GM12878 (cell line): ENCODE results near the gene CSTPP1. TPM values are rescaled to one million over a fixed set of nuclear protein-coding genes. Genes with fewer than 3 reads are reported as not detected.

Experiments
- ATAC-seq: fragments of 200-7000 bp; cut with Tn5 transposase; 3 replicates; pipeline ENCODE4 v1.9.1; 2020; ENCODE audit warnings: mild to moderate bottlenecking, moderate library complexity
- BruUV-seq: library from RNA; stranded (reverse); fragments of 400-500 nt; replicated peaks from 2 replicates; lab custom pipeline; 2021; lab: Mats Ljungman, UMichigan
- CTCF ChIA-PET: fragments of 300-600 bp; sonication (Branson Sonifier 250); formaldehyde crosslinking; extraction: SDS; loops from one replicate; lab custom pipeline; 2021; ENCODE audit warnings: inconsistent platforms; lab: Yijun Ruan, JAX
- POLR2A ChIA-PET: fragments of 350-600 bp; formaldehyde crosslinking; extraction: SDS; loops from one replicate; lab custom pipeline; 2021; ENCODE audit warnings: inconsistent platforms; lab: Charles Lee
- RAD21 ChIA-PET: fragments of 300-600 bp; sonication (Branson Sonifier 250); formaldehyde crosslinking; loops from one replicate; lab custom pipeline; 2023; ENCODE audit warnings: antibody characterized with exemption; ENCODE audit not compliant: unreplicated experiment; lab: Charles Lee
- SMC1A ChIA-PET: fragments of 300-600 bp; sonication (Branson Sonifier 250); formaldehyde crosslinking; loops from one replicate; lab custom pipeline; 2023; ENCODE audit not compliant: unreplicated experiment, uncharacterized antibody; lab: Charles Lee
- DNase-seq: peaks from one replicate; pipeline ENCODE4 v3.0.0-alpha.2; 2011; ENCODE audit warnings: low read depth, low spot score
- FAIRE-seq: peaks from 3 replicates; lab custom pipeline; 2011; peaks lifted over from hg19 to GRCh38; lab: Jason Lieb, UNC
- H2AFZ ChIP-seq: 2 replicates; pipeline ENCODE4 v1.6.0; 2011; ENCODE audit warnings: low read depth, low read length, control low read depth; ENCODE audit not compliant: control insufficient read depth
- H3K27ac ChIP-seq: 2 replicates; pipeline ENCODE4 v1.5.1; 2011; ENCODE audit warnings: control low read depth; ENCODE audit not compliant: control insufficient read depth, insufficient read depth
- H3K27me3 ChIP-seq, 2 experiments: replicated peaks in 1 of 2; 2 replicates each; pipeline versions ENCODE4 v1.6.0 to v1.6.1; 2011; ENCODE audit warnings: low read length in 1 of 2; ENCODE audit not compliant: control insufficient read depth in 2 of 2, insufficient read depth in 2 of 2
- H3K36me3 ChIP-seq, 2 experiments: 2 replicates each; pipeline ENCODE4 v1.5.1; 2011; ENCODE audit warnings: low read length in 1 of 2; ENCODE audit not compliant: control insufficient read depth in 2 of 2, insufficient read depth in 2 of 2
- H3K4me1 ChIP-seq: 2 replicates; pipeline ENCODE4 v1.6.1; 2011; ENCODE audit warnings: mild to moderate bottlenecking, low read length, moderate library complexity, mixed read lengths; ENCODE audit not compliant: control insufficient read depth, insufficient read depth
- H3K4me2 ChIP-seq: 2 replicates; pipeline ENCODE4 v1.6.0; 2011; ENCODE audit warnings: control low read depth; ENCODE audit not compliant: control insufficient read depth, insufficient read depth
- H3K4me3 ChIP-seq: fragments of 200-600 bp; sonication (generic); 2 replicates; pipeline ENCODE4 v1.5.1; 2016
- H3K79me2 ChIP-seq: 2 replicates; pipeline ENCODE4 v1.6.0; 2011; ENCODE audit warnings: low read length; ENCODE audit not compliant: control insufficient read depth, insufficient read depth
- H3K9ac ChIP-seq: 2 replicates; pipeline ENCODE4 v1.8.0; 2011; ENCODE audit warnings: low read length, control low read depth, mixed read lengths; ENCODE audit not compliant: control insufficient read depth, insufficient read depth
- H3K9me3 ChIP-seq: replicated peaks from 3 replicates; pipeline ENCODE4 v1.5.1; 2011; ENCODE audit warnings: mild to moderate bottlenecking, low read length; ENCODE audit not compliant: control insufficient read depth, insufficient read depth
- H4K20me1 ChIP-seq: 2 replicates; pipeline ENCODE4 v1.6.0; 2011; ENCODE audit not compliant: control insufficient read depth, insufficient read depth
- BACH1 ChIP-seq: fragments of 450-650 bp; IDR thresholded peaks from 2 replicates; pipeline ENCODE4 v1.6.1; 2017; ENCODE audit warnings: mild to moderate bottlenecking, borderline replicate concordance
- CBFB ChIP-seq: IDR thresholded peaks from 2 replicates; pipeline ENCODE4 v1.6.1; 2016; ENCODE audit warnings: antibody characterized with exemption, low read depth
- EED ChIP-seq: sonication (generic); IDR thresholded peaks from 2 replicates; pipeline ENCODE4 v1.6.1; 2016; ENCODE audit warnings: antibody characterized with exemption, low read depth
- ETV6 ChIP-seq, 2 experiments: fragments of 450-650 bp in 1 of 2; IDR thresholded peaks in 1 of 2; conservative IDR thresholded peaks in 1 of 2; 2 replicates each; pipeline ENCODE4 v1.6.1; 2014; ENCODE audit warnings: antibody characterized with exemption in 1 of 2, borderline replicate concordance in 1 of 2, low read depth in 1 of 2, mild to moderate bottlenecking in 1 of 2, moderate library complexity in 1 of 2
- KDM1A ChIP-seq: fragments of 200-600 bp; sonication (generic); IDR thresholded peaks from 2 replicates; pipeline ENCODE4 v1.6.1; 2016; ENCODE audit warnings: borderline replicate concordance
- MAX ChIP-seq: IDR thresholded peaks from 2 replicates; pipeline ENCODE4 v1.6.1; 2012; ENCODE audit warnings: low read depth, low read length, improper control_type of control experiment
- MEF2B ChIP-seq: fragments of 450-650 bp; IDR thresholded peaks from 2 replicates; pipeline ENCODE4 v1.6.1; 2018; ENCODE audit warnings: mild to moderate bottlenecking, moderate library complexity; ENCODE audit not compliant: partially characterized antibody, poor library complexity, severe bottlenecking
- MYC ChIP-seq: IDR thresholded peaks from 2 replicates; pipeline ENCODE4 v1.6.1; 2011; ENCODE audit warnings: mild to moderate bottlenecking, low read length, moderate library complexity, inconsistent platforms; ENCODE audit not compliant: insufficient read depth, insufficient replicate concordance, insufficient read length, severe bottlenecking
- PML ChIP-seq: IDR thresholded peaks from 2 replicates; pipeline ENCODE4 v1.6.1; 2012; ENCODE audit warnings: low read length, inconsistent platforms
- SREBF2 ChIP-seq: IDR thresholded peaks from 2 replicates; pipeline ENCODE4 v1.6.1; 2012; ENCODE audit warnings: mild to moderate bottlenecking, low read length
- SUPT20H ChIP-seq: IDR thresholded peaks from 2 replicates; pipeline ENCODE4 v1.6.1; 2011; ENCODE audit warnings: low read depth, mild to moderate bottlenecking, low read length, moderate library complexity, borderline replicate concordance; ENCODE audit not compliant: control insufficient read depth
- ZBTB11 ChIP-seq: fragments of 450-650 bp; formaldehyde crosslinking; IDR thresholded peaks from 2 replicates; pipeline ENCODE4 v1.5.0; 2022; ENCODE audit warnings: mild to moderate bottlenecking, missing genetic modification characterization
- ZNF207 ChIP-seq: fragments of 450-650 bp; IDR thresholded peaks from 2 replicates; pipeline ENCODE4 v1.6.1; 2014; ENCODE audit warnings: antibody characterized with exemption, mild to moderate bottlenecking, borderline replicate concordance
- ZSCAN29 ChIP-seq: fragments of 450-650 bp; IDR thresholded peaks from 2 replicates; pipeline ENCODE4 v1.6.1; 2017; ENCODE audit warnings: mild to moderate bottlenecking, moderate library complexity
- WGBS: methylation state at CpG from one replicate; pipeline ENCODE4 v1.1.6; 2016; ENCODE audit warnings: low lambda C conversion rate; ENCODE audit not compliant: insufficient replicate concordance, insufficient coverage; ENCODE audit errors: missing lambda C conversion rate; 5-methylcytosine and 5-hydroxymethylcytosine counted together
- in situ Hi-C: fragments of 300-500 bp; cut with MboI; formaldehyde crosslinking; loops from 9 replicates; pipeline ENCODE4 v1.14.3; 2018; ENCODE audit warnings: mixed read lengths
- intact Hi-C: fragments of 100-400 bp; cut with micrococcal nuclease; formaldehyde crosslinking; loops from one replicate; pipeline ENCODE4 v1.14.2; 2022; ENCODE audit not compliant: unreplicated experiment
- polyA plus RNA-seq, 11 experiments: library from polyadenylated mRNA; depleted of rRNA in 4 of 11; unstranded in 6 of 11; stranded (reverse) in 5 of 11; fragments of >200 nt; fragmentation: Nextera tagmentation in 4 of 11; fragmentation: Illumina TruSeq in 1 of 11; extraction: Ambion mirVana in 4 of 11; extraction: Trizol in 1 of 11; gene quantifications; 1 replicate in 1 of 11; 2 replicates in 10 of 11; pipeline versions ENCODE4 v1.2.1 to v1.2.3, GENCODE V29; 2011 to 2016; ENCODE audit warnings: inconsistent platforms in 2 of 11, missing spikeins in 2 of 11, low read depth in 1 of 11
- total RNA-seq, 4 experiments: library from RNA; depleted of rRNA in 3 of 4; stranded (reverse); fragments of >200 nt in 3 of 4; fragmentation: Illumina TruSeq in 1 of 4; extraction: Trizol in 1 of 4; gene quantifications; 2 replicates each; pipeline versions ENCODE4 v1.2.1 to v1.2.3, GENCODE V29; 2013 to 2021

The CSTPP1 gene
- total and polyA plus RNA-seq, 10 of the 15 experiments (the other 5 are each of a cell fraction or from before 2014, with no cell fraction given), result 7.1 to 23.4 (median 17.5) TPM

- no peaks in the 10 kb centered on the region for H3K36me3 ChIP-seq
- no peak for ATAC-seq
- H2AFZ ChIP-seq, result no peak overlapping the region
- no peak overlapping the region for H3K27ac ChIP-seq
- BruUV-seq, result no TSS peak
- 98% methylated on average over 2 of the region's 2 CpGs for WGBS
- H3K9ac ChIP-seq, result no peak overlapping the region
- POLR2A ChIA-PET, result no interaction called here
- no peak for TF ChIP-seq MEF2B
- TF ChIP-seq KDM1A, result no peak
- no peak for TF ChIP-seq PML
- TF ChIP-seq SREBF2, result no peak
- TF ChIP-seq ETV6 (conservative IDR thresholded peaks at IDR 0.05 in 1 of 2, IDR thresholded peaks at IDR 0.05 in 1 of 2; ENCODE audit: borderline replicate concordance in 1 of 2, low read depth in 1 of 2), result no peak
- TF ChIP-seq MAX, result no peak
- no peak for TF ChIP-seq EED
- TF ChIP-seq ZBTB11 (CRISPR knock-in tag), result no peak
- no peak for TF ChIP-seq CBFB
- TF ChIP-seq SUPT20H, result no peak
- no peak for TF ChIP-seq MYC
- TF ChIP-seq BACH1, result no peak
- TF ChIP-seq ZNF207, result no peak
- TF ChIP-seq ZSCAN29, result no peak
- H3K4me2 ChIP-seq, result no peak overlapping the region
- H3K4me1 ChIP-seq, result no peaks in the 10 kb centered on the region
- no peaks in the 10 kb centered on the region for H3K79me2 ChIP-seq
- RAD21 ChIA-PET, result interaction anchor here (0.7 kb wide), 1 partner anchor 192 kb away, joined by 3 read pairs; no protein-coding TSS in a partner anchor
- in situ Hi-C loops (no loop called here), intact Hi-C loops (no loop called here)
- no peaks in the 10 kb centered on the region for H3K27me3 ChIP-seq
- no peaks in the 10 kb centered on the region for H4K20me1 ChIP-seq
- SMC1A ChIA-PET, result interaction anchor here (0.8 to 1.3 kb wide), 3 partner anchors 10 to 20 kb away, joined by 3 read pairs; no protein-coding TSS in a partner anchor
- H3K4me3 ChIP-seq, result no peak overlapping the region
- FAIRE-seq, result no peak
- no peak for DNase-seq
- CTCF ChIA-PET, result interaction anchor here (0.8 kb wide), 1 partner anchor 39 kb away, joined by 3 read pairs; no protein-coding TSS in a partner anchor
- H3K9me3 ChIP-seq, result no peaks in the 10 kb centered on the region
Measured at GRCh38 chr11:47123094-47123493, 186.5 kb downstream of the CSTPP1 start.
